ENCODE results near the gene BCL2L15.

BCL2L15 gene

DNA sequence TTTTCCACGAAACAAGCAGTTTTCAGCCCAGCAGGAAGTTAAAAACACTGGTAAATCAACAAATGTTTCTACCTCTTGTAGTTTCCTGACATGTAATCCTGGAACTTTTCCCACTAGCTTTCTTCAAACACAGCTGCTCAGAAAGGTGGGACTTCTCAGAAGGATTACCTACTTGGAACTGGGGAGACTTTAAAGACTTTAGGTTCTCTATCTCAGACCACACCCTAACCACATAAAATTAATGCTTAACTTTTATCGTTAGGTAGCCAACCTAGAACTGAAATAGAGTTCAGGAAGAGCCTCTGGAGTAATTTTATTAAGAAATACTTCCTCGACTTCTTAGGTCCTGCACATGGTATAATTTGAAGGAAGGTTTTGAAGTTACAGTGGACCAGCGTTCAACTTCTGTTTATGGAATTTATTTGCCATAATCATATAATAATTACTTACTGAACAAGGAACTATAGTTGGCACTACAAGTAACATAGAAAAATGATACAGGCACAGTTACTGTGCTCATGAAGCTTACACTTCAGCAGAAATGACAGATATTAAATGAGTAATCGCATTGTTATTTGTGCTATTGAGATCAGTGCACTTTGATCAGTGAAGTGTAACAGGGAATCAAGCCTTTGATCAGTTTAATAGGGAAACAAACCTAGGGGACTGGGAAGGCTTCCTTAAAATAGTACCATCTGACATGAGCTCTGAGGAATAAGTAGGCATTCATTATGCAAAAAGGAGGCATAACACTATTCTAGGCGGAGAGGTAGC is at the start of gene BCL2L15:
BCL2L15 (minus strand) TSS at position 180 of the 774 bp plus-strand sequence. CDS start 206 bp downstream, outside the sequence.
- TF ChIP-seq, protein P1, sequence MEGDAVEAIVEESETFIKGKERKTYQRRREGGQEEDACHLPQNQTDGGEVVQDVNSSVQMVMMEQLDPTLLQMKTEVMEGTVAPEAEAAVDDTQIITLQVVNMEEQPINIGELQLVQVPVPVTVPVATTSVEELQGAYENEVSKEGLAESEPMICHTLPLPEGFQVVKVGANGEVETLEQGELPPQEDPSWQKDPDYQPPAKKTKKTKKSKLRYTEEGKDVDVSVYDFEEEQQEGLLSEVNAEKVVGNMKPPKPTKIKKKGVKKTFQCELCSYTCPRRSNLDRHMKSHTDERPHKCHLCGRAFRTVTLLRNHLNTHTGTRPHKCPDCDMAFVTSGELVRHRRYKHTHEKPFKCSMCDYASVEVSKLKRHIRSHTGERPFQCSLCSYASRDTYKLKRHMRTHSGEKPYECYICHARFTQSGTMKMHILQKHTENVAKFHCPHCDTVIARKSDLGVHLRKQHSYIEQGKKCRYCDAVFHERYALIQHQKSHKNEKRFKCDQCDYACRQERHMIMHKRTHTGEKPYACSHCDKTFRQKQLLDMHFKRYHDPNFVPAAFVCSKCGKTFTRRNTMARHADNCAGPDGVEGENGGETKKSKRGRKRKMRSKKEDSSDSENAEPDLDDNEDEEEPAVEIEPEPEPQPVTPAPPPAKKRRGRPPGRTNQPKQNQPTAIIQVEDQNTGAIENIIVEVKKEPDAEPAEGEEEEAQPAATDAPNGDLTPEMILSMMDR (conservative IDR thresholded peaks at IDR 0.05; ENCODE audit: low read depth, low read length), result no peak
- no peak for DNase-seq (ENCODE audit: low read depth)
- no peak within 1 kb of the TSS for H3K4me3 ChIP-seq (ENCODE audit: low read depth, low read length)

DNA sequence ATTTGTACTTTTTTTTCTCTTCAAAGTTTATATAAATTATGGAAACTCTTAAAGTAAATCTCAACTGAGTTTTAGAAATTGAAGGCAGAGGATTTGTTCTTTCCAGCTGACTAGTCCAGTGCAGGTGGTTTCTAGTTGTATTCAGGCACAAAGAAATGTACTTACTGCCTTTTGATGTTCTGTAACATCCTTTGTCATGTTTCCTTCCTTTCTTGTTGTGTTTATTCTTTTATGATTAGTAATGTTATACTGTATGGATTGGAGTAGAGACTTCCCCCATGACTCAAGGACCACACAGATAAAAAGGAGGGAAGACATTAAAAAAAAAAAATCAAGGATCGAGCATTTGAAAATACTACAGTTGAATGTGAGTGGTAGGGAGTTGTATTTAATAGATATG is 49.8 kb upstream of the BCL2L15 start:
- TF ChIP-seq, protein P1 (conservative IDR thresholded peaks at IDR 0.05; ENCODE audit: low read depth, low read length), result no peak
- no peak for DNase-seq (ENCODE audit: low read depth)
- H3K4me3 ChIP-seq (ENCODE audit: low read depth, low read length), result no peak overlapping the region

DNA sequence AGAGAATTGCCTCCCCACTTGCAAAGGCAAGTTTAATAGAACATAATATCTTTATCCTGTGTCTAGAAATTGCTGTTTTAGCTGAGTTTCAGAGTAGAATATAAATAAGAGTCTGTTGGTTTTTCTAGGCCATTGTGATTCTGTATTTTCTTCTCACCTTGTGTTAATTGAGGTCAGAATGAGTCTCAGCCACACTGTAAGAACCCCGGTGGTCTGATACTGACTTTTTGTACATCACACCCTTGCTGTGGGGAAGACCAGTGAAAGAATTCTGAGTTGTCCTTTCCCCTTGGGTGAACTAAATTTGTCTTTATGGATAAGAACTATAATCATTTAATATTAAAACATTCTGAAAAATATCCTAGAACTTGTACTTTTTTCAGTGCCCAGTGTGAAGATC is 48.6 kb upstream of the BCL2L15 start:
- DNase-seq (ENCODE audit: low read depth), result no peak

DNA sequence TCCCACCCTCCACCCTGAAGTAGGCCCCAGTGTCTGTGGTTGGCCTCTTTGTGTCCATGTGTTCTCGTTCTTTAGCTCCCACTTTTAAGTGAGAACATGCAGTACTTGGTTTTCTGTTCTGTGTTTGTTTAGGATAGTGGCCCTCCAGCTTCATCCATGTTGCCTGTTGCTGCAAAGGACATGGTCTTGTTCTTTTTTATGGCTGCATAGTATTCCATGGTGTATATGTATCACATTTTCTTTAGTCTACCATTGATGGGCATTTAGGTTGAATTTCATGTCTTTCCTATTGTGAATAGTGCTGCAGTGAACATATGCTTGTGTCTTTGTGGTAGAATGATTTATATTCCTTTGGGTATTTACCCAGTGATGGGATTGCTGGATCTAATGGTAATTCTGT is 47.8 kb upstream of the BCL2L15 start:
- TF ChIP-seq, protein P1 (conservative IDR thresholded peaks at IDR 0.05; ENCODE audit: low read depth, low read length), result no peak
- DNase-seq (ENCODE audit: low read depth), result no peak
- H3K4me3 ChIP-seq (ENCODE audit: low read depth, low read length), result no peak overlapping the region

More for the DNA sequence above, 48.6 kb upstream of the BCL2L15 start:
- TF ChIP-seq, protein P1 (conservative IDR thresholded peaks at IDR 0.05; ENCODE audit: low read depth, low read length), result no peak
- no peak overlapping the region for H3K4me3 ChIP-seq (ENCODE audit: low read depth, low read length)

DNA sequence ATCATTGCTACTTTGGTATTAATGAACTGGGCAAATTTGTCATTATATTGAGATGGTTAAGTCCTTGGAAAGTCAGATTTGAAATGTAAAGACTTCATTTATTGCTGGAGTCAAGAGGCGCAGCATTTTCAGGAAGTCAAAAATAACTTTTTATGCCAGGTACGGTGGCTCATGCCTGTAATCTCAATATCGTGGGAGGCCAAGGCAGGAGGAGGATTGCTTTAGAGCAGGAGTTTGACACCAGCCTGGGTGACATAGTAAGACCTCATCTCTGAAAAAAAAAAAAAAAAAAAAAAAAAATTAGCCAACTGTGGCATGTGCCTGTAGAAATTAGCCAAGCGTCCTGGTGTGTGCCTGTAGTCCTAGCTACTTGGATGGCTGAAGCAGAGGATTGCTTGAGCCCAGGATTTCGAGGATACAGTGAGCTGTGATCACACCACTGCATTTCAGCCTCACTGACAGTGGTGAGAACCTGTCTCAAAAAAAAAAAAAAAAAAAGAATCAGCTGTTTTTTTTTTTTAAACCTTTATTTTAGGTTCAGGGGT is 47.2 kb upstream of the BCL2L15 start:
- no peak for DNase-seq (ENCODE audit: low read depth)
- TF ChIP-seq, protein P1 (conservative IDR thresholded peaks at IDR 0.05; ENCODE audit: low read depth, low read length), result no peak
- no peak overlapping the region for H3K4me3 ChIP-seq (ENCODE audit: low read depth, low read length)

DNA sequence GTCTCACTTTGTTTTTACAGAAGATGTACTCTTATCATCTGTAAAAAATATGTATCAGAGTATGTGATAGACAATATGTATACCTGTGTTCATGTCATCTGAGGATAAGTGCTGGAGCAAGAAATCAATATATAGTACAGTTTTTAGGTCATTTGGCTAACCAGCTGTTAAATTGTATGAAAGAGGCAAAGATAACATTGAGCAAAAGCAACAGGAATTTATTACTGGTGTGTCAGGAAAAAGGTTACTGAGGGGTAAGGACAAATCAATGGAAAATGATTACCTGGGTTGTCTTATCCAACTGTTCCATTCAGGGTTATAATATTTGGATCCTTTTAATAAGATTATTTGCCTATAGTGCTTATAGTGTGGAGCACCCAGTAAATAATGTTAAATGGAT is 46.6 kb upstream of the BCL2L15 start:
- no peak overlapping the region for H3K4me3 ChIP-seq (ENCODE audit: low read depth, low read length)
- TF ChIP-seq, protein P1 (conservative IDR thresholded peaks at IDR 0.05; ENCODE audit: low read depth, low read length), result no peak
- DNase-seq (ENCODE audit: low read depth), result no peak

DNA sequence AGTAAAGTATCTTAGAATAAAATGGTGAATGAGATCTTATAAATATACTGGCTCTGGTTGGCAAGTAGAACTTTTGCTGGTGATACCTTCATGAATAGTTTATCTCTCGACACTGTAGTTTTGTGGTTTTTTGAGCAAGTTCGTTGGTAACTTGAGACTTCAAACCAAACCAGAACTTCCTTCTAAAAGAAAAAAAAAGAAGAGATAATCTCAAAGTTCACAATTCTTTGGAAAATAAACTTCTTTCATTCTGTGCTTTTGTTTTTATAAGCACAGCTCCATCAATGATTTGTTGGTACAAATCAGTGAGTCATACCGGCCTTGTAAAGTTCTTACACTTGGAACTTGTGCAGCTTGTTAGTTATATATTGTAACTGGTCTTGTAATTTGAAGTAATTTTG is 44.1 kb upstream of the BCL2L15 start:
- DNase-seq (ENCODE audit: low read depth), result peak; percentile 84
- H3K4me3 ChIP-seq (ENCODE audit: low read depth, low read length), result peak overlapping the region; percentile 1
- TF ChIP-seq, protein P1 (conservative IDR thresholded peaks at IDR 0.05; ENCODE audit: low read depth, low read length), result no peak
